Endothelial cell of umbilical vein (primary cell): ENCODE data around the gene PCDHB13. TPM values are rescaled to one million over a fixed set of nuclear protein-coding genes. Genes with fewer than 3 reads are reported as not detected.
"Not testable (repeated sequence)": the region's sequence is repeated elsewhere in the genome, so short reads cannot be mapped to it uniquely, and the experiment has no call there.

ENCODE experiments used
- BruUV-seq: library from RNA; stranded (reverse); fragments of 400-500 nt; replicated peaks from 2 replicates; lab custom pipeline; 2021; lab: Mats Ljungman, UMichigan
- CTCF ChIA-PET: fragments of 300-600, 350-600 bp; sonication (Branson Sonifier 250); formaldehyde crosslinking; loops from one replicate; lab custom pipeline; 2021; ENCODE audit warnings: antibody characterized with exemption, inconsistent platforms; lab: Charles Lee
- POLR2A ChIA-PET: fragments of 300-600, 350-600 bp; sonication (Branson Sonifier 250); formaldehyde crosslinking; loops from one replicate; lab custom pipeline; 2021; ENCODE audit warnings: antibody characterized with exemption, inconsistent platforms; lab: Charles Lee
- DNase-seq: peaks from one replicate; pipeline ENCODE4 v3.0.0-alpha.2; 2011; ENCODE audit warnings: low read depth, low spot score
- FAIRE-seq: peaks from 2 replicates; lab custom pipeline; 2011; peaks lifted over from hg19 to GRCh38; lab: Jason Lieb, UNC
- H2AFZ ChIP-seq: 2 replicates; pipeline ENCODE4 v1.6.0; 2012; ENCODE audit warnings: low read depth, low read length, control low read depth, inconsistent platforms
- H3K27ac ChIP-seq: 2 replicates; pipeline ENCODE4 v1.5.1; 2011; ENCODE audit warnings: low read depth, mild to moderate bottlenecking, control low read depth, low read length, moderate library complexity; ENCODE audit not compliant: insufficient read depth
- H3K27me3 ChIP-seq, 2 experiments: 2 replicates each; pipeline versions ENCODE4 v1.6.0 to v1.6.1; 2011; ENCODE audit warnings: low read length in 2 of 2, mixed read lengths in 1 of 2; ENCODE audit not compliant: control insufficient read depth in 2 of 2, insufficient read depth in 2 of 2
- H3K36me3 ChIP-seq, 2 experiments: 2 replicates in 1 of 2; 3 replicates in 1 of 2; pipeline ENCODE4 v1.5.1; 2011; ENCODE audit warnings: low read length in 2 of 2, mild to moderate bottlenecking in 1 of 2, moderate library complexity in 1 of 2; ENCODE audit not compliant: control insufficient read depth in 2 of 2, insufficient read depth in 2 of 2; ENCODE audit errors: extremely low read depth in 1 of 2
- H3K4me1 ChIP-seq: 3 replicates; pipeline ENCODE4 v1.5.1; 2011; ENCODE audit warnings: mild to moderate bottlenecking, low read length; ENCODE audit not compliant: control insufficient read depth, insufficient read depth; ENCODE audit errors: extremely low read depth
- H3K4me2 ChIP-seq: 2 replicates; pipeline ENCODE4 v1.6.1; 2011; ENCODE audit warnings: low read length, control low read depth, mixed read lengths; ENCODE audit not compliant: insufficient read depth
- H3K4me3 ChIP-seq, 3 experiments: fragments of 200-600 bp in 1 of 3; sonication (generic), shearing (Covaris generic) in 1 of 3; replicated peaks in 1 of 3; 2 replicates each; pipeline ENCODE4 v1.5.1; 2011 to 2016; ENCODE audit warnings: control low read depth in 3 of 3, low read length in 3 of 3, mild to moderate bottlenecking in 2 of 3, inconsistent platforms in 1 of 3, low read depth in 1 of 3, moderate library complexity in 1 of 3; ENCODE audit not compliant: insufficient read depth in 1 of 3
- H3K79me2 ChIP-seq: 2 replicates; pipeline ENCODE4 v1.6.0; 2012; ENCODE audit warnings: low read length, inconsistent platforms; ENCODE audit not compliant: control insufficient read depth, insufficient read depth
- H3K9ac ChIP-seq: replicated peaks from 2 replicates; pipeline ENCODE3; 2011; ENCODE audit warnings: low read length, control low read depth; ENCODE audit not compliant: insufficient read depth; ENCODE audit errors: extremely low read depth
- H3K9me1 ChIP-seq: replicated peaks from 3 replicates; pipeline ENCODE4 v1.6.0; 2011; ENCODE audit warnings: mild to moderate bottlenecking, low read length; ENCODE audit not compliant: control insufficient read depth, insufficient read depth; ENCODE audit errors: extremely low read depth
- H3K9me3 ChIP-seq: replicated peaks from 2 replicates; pipeline ENCODE4 v1.5.1; 2012; ENCODE audit warnings: low read length, inconsistent platforms; ENCODE audit not compliant: control insufficient read depth, insufficient read depth
- H4K20me1 ChIP-seq: replicated peaks from 2 replicates; pipeline ENCODE3; 2011; ENCODE audit warnings: mild to moderate bottlenecking, low read length; ENCODE audit not compliant: control insufficient read depth, insufficient read depth; ENCODE audit errors: extremely low read depth
- dilution Hi-C: fragments of 300-500 bp; cut with MboI; formaldehyde crosslinking; loops from one replicate; pipeline ENCODE4 v1.15.0; 2019; ENCODE audit warnings: low sequenced_read_pairs; ENCODE audit not compliant: extremely low pct_ligation_motif_present
- intact Hi-C: fragments of 100-400 bp; cut with micrococcal nuclease; formaldehyde crosslinking; loops from one replicate; pipeline ENCODE4 v1.10.0; 2022
- polyA plus RNA-seq, 4 experiments: library from polyadenylated mRNA; depleted of rRNA in 3 of 4; stranded (reverse) in 3 of 4; unstranded in 1 of 4; fragments of >200 nt; gene quantifications; 2 replicates each; pipeline versions ENCODE4 v1.2.1 to v1.2.3, GENCODE V29; 2011 to 2012; ENCODE audit warnings: missing spikeins in 1 of 4
- total RNA-seq: library from RNA; stranded (reverse); gene quantifications from 2 replicates; pipeline ENCODE4 v1.2.3, GENCODE V29; 2021

Gene PCDHB13
- total and polyA plus RNA-seq, 2 donors (not counting 3 experiments of a cell fraction or from before 2014, with no cell fraction given): 0.57 to 0.77 TPM

DNA sequence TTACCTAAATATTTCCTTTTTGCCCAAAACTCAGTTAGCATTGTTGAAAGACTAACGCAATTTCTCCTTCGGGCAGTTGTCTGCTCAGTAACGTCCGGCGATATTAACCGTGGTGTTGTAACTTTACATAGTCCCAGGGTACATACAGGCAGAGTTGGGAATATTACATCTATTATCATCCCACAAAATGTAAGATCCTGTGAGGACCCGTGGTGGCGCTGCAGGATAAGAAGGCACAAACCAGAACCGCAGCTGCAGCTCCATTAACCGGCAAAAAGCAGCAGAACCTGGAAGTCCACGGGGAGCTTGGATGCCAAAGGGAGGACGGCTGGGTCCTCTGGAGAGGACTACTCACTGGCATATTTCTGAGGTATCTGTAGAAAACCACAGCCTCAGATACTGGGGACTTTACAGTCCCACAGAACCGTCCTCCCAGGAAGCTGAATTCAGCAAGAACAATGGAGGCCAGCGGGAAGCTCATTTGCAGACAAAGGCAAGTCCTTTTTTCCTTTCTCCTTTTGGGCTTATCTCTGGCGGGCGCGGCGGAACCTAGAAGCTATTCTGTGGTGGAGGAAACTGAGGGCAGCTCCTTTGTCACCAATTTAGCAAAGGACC lies 36.0 kb upstream of the PCDHB13 start, which contains the start of gene PCDHB8:
Gene PCDHB8 (plus strand): TSS at position 214 of the 615 bp plus-strand sequence. CDS start 245 bp downstream, at position 459.
- H3K27ac ChIP-seq, H3K9me3 ChIP-seq, H3K4me1 ChIP-seq, H3K4me3 ChIP-seq, intact Hi-C loops, H2AFZ ChIP-seq, H3K9me1 ChIP-seq, H3K4me2 ChIP-seq, BruUV-seq, H3K36me3 ChIP-seq, H3K79me2 ChIP-seq, POLR2A ChIA-PET, DNase-seq, H4K20me1 ChIP-seq, dilution Hi-C loops, H3K27me3 ChIP-seq, H3K9ac ChIP-seq: not testable (repeated sequence)
- peak; percentile 43 for FAIRE-seq
- CTCF ChIA-PET: interaction anchor here (0.8 to 1.4 kb wide), 2 partner anchors 9 to 56 kb away, joined by 3 read pairs; partner anchors contain the start of genes PCDHB4 and PCDHB9

DNA sequence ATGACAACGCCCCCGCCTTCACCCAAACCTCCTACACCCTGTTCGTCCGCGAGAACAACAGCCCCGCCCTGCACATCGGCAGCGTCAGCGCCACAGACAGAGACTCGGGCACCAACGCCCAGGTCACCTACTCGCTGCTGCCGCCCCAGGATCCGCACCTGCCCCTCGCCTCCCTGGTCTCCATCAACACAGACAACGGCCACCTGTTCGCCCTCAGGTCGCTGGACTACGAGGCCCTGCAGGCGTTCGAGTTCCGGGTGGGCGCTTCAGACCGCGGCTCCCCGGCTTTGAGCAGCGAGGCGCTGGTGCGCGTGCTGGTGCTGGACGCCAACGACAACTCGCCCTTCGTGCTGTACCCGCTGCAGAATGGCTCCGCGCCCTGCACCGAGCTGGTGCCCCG lies 34.3 kb upstream of the PCDHB13 start:
- H4K20me1 ChIP-seq, H3K9me3 ChIP-seq, CTCF ChIA-PET, dilution Hi-C loops, H3K27ac ChIP-seq, H3K27me3 ChIP-seq, H3K4me2 ChIP-seq, H3K79me2 ChIP-seq, H2AFZ ChIP-seq, DNase-seq, H3K9me1 ChIP-seq, H3K4me3 ChIP-seq, H3K36me3 ChIP-seq, FAIRE-seq, H3K9ac ChIP-seq, intact Hi-C loops, POLR2A ChIA-PET, BruUV-seq, H3K4me1 ChIP-seq: not testable (repeated sequence)

DNA sequence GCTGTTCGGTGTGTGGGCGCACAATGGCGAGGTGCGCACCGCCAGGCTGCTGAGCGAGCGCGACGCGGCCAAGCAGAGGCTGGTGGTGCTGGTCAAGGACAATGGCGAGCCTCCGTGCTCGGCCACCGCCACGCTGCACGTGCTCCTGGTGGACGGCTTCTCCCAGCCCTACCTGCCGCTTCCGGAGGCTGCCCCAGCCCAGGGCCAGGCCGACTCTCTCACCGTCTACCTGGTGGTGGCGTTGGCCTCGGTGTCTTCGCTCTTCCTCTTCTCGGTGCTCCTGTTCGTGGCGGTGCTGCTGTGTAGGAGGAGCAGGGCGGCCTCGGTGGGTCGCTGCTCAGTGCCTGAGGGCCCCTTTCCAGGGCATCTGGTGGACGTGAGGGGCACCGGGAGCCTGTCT lies 33.8 kb upstream of the PCDHB13 start:
- H3K79me2 ChIP-seq, intact Hi-C loops, H3K9me3 ChIP-seq: not testable (repeated sequence)

More for the DNA sequence above, 33.8 kb upstream of the PCDHB13 start:
- BruUV-seq, H3K27ac ChIP-seq, DNase-seq, FAIRE-seq, H3K9me1 ChIP-seq, H3K4me3 ChIP-seq, H2AFZ ChIP-seq, dilution Hi-C loops, H3K36me3 ChIP-seq, POLR2A ChIA-PET, H3K4me1 ChIP-seq, CTCF ChIA-PET, H4K20me1 ChIP-seq, H3K9ac ChIP-seq, H3K27me3 ChIP-seq, H3K4me2 ChIP-seq: not testable (repeated sequence)
